Astrocyte (in vitro differentiated cells and primary cell): ENCODE results near the gene NOS1. TPM values are rescaled to one million over a fixed set of nuclear protein-coding genes. Genes with fewer than 3 reads are reported as not detected.
"Not testable (repeated sequence)": the region's sequence is repeated elsewhere in the genome, so short reads cannot be mapped to it uniquely, and the experiment has no call there.

Experiments
- DNase-seq: peaks from one replicate; pipeline ENCODE4 v3.0.0-alpha.2; 2010; ENCODE audit warnings: low read depth
- FAIRE-seq: peaks from 2 replicates; lab custom pipeline; 2011; peaks lifted over from hg19 to GRCh38; lab: Jason Lieb, UNC
- H2AFZ ChIP-seq: 2 replicates; pipeline ENCODE4 v1.6.0; 2012; ENCODE audit warnings: low read depth, low read length, inconsistent platforms
- H3K27ac ChIP-seq: 2 replicates; pipeline ENCODE4 v1.5.1; 2011; ENCODE audit warnings: low read depth, low read length, inconsistent platforms
- H3K27me3 ChIP-seq: 2 replicates; pipeline ENCODE4 v1.6.0; 2011; ENCODE audit warnings: low read length, inconsistent platforms; ENCODE audit not compliant: insufficient read depth
- H3K36me3 ChIP-seq: 2 replicates; pipeline ENCODE4 v1.5.1; 2011; ENCODE audit warnings: low read length, inconsistent platforms; ENCODE audit not compliant: insufficient read depth
- H3K4me1 ChIP-seq: 2 replicates; pipeline ENCODE4 v1.5.1; 2011; ENCODE audit warnings: low read length, inconsistent platforms; ENCODE audit not compliant: insufficient read depth
- H3K4me2 ChIP-seq: 2 replicates; pipeline ENCODE4 v1.6.0; 2012; ENCODE audit warnings: low read length, inconsistent platforms
- H3K4me3 ChIP-seq: 2 replicates; pipeline ENCODE4 v1.5.1; 2011; ENCODE audit warnings: low read depth, mild to moderate bottlenecking, low read length, inconsistent platforms; ENCODE audit not compliant: insufficient read depth
- H3K79me2 ChIP-seq: 2 replicates; pipeline ENCODE4 v1.6.0; 2012; ENCODE audit warnings: mild to moderate bottlenecking, low read length, inconsistent platforms; ENCODE audit not compliant: insufficient read depth
- H3K9ac ChIP-seq: 2 replicates; pipeline ENCODE4 v1.6.0; 2012; ENCODE audit warnings: mild to moderate bottlenecking, low read length, inconsistent platforms
- H3K9me3 ChIP-seq: 2 replicates; pipeline ENCODE4 v1.5.1; 2012; ENCODE audit warnings: low read depth, mild to moderate bottlenecking, low read length, inconsistent platforms; ENCODE audit not compliant: insufficient read depth
- H4K20me1 ChIP-seq: 2 replicates; pipeline ENCODE4 v1.6.0; 2012; ENCODE audit warnings: low read length, inconsistent platforms; ENCODE audit not compliant: insufficient read depth
- H3K27ac Mint-ChIP-seq: one replicate; pipeline ENCODE4 v1.8.0; 2021; ENCODE audit warnings: mild to moderate bottlenecking, mixed read lengths; ENCODE audit not compliant: unreplicated experiment
- H3K27me3 Mint-ChIP-seq: one replicate; pipeline ENCODE4 v1.8.0; 2021; ENCODE audit warnings: low read depth, mixed read lengths; ENCODE audit not compliant: unreplicated experiment
- H3K36me3 Mint-ChIP-seq: one replicate; pipeline ENCODE4 v1.8.0; 2021; ENCODE audit warnings: low read depth, mixed read lengths; ENCODE audit not compliant: unreplicated experiment
- H3K4me1 Mint-ChIP-seq: one replicate; pipeline ENCODE4 v1.8.0; 2021; ENCODE audit warnings: low read depth, mixed read lengths; ENCODE audit not compliant: unreplicated experiment
- H3K4me3 Mint-ChIP-seq: one replicate; pipeline ENCODE4 v1.8.0; 2021; ENCODE audit warnings: mild to moderate bottlenecking, moderate library complexity, mixed read lengths; ENCODE audit not compliant: unreplicated experiment
- H3K9me3 Mint-ChIP-seq: one replicate; pipeline ENCODE4 v1.8.0; 2021; ENCODE audit warnings: mild to moderate bottlenecking, mixed read lengths; ENCODE audit not compliant: unreplicated experiment
- EZH2 ChIP-seq: IDR thresholded peaks from 2 replicates; pipeline ENCODE4 v1.6.1; 2012; ENCODE audit warnings: mild to moderate bottlenecking, low read length, inconsistent platforms; ENCODE audit not compliant: insufficient read depth
- total RNA-seq: library from RNA; stranded (reverse); gene quantifications from 2 replicates; pipeline ENCODE4 v1.2.1, GENCODE V29; 2021
- TF ChIP-seq, protein P1 (sequence below): IDR thresholded peaks from 2 replicates; pipeline ENCODE4 v1.5.1; 2011; ENCODE audit warnings: low read depth, mild to moderate bottlenecking, inconsistent platforms, low read length, moderate library complexity; ENCODE audit not compliant: insufficient read depth

The NOS1 gene
- total RNA-seq, 1 donor from 2014 or later: 0.05 TPM

DNA sequence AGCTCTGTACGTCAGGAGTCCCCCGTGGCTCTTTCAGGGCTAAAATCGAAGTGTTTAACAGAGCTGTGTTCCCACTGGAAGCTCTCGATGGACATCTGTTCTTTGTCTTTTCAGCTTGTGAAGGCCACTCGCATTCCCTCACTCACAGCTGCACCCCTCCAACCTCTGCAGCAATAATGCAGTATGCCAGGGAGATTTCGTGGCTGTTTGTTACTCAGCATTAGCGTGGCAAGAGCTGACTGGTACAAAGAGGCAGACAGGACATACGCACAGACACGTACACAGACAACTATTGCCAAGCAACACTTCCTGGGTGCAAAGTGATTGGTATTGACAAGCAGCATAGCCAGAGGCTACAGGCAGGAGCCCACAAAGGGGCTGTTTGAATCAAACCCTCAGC, 159.4 kb downstream of the NOS1 start:
- Mint-ChIP-seq H3K4me3 (no peak overlapping the region), H3K27me3 (peaks cover 11% of the 10 kb centered on the region), H3K27ac (no peak overlapping the region), H3K4me1 (no peaks in the 10 kb centered on the region), H3K9me3 (no peaks in the 10 kb centered on the region), H3K36me3 (no peaks in the 10 kb centered on the region)
- Histone ChIP-seq H3K4me3 (no peak overlapping the region), H3K27me3 (no peaks in the 10 kb centered on the region), H4K20me1 (no peaks in the 10 kb centered on the region), H3K4me2 (no peak overlapping the region), H3K36me3 (no peaks in the 10 kb centered on the region), H3K9me3 (no peaks in the 10 kb centered on the region), H3K79me2 (no peaks in the 10 kb centered on the region), H3K9ac (no peak overlapping the region), H3K4me1 (no peaks in the 10 kb centered on the region), H3K27ac (no peak overlapping the region), H2AFZ (no peak overlapping the region)
- FAIRE-seq (no peak), DNase-seq (no peak)
- no peak for TF ChIP-seq EZH2
- TF ChIP-seq, protein P1, sequence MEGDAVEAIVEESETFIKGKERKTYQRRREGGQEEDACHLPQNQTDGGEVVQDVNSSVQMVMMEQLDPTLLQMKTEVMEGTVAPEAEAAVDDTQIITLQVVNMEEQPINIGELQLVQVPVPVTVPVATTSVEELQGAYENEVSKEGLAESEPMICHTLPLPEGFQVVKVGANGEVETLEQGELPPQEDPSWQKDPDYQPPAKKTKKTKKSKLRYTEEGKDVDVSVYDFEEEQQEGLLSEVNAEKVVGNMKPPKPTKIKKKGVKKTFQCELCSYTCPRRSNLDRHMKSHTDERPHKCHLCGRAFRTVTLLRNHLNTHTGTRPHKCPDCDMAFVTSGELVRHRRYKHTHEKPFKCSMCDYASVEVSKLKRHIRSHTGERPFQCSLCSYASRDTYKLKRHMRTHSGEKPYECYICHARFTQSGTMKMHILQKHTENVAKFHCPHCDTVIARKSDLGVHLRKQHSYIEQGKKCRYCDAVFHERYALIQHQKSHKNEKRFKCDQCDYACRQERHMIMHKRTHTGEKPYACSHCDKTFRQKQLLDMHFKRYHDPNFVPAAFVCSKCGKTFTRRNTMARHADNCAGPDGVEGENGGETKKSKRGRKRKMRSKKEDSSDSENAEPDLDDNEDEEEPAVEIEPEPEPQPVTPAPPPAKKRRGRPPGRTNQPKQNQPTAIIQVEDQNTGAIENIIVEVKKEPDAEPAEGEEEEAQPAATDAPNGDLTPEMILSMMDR: no peak

DNA sequence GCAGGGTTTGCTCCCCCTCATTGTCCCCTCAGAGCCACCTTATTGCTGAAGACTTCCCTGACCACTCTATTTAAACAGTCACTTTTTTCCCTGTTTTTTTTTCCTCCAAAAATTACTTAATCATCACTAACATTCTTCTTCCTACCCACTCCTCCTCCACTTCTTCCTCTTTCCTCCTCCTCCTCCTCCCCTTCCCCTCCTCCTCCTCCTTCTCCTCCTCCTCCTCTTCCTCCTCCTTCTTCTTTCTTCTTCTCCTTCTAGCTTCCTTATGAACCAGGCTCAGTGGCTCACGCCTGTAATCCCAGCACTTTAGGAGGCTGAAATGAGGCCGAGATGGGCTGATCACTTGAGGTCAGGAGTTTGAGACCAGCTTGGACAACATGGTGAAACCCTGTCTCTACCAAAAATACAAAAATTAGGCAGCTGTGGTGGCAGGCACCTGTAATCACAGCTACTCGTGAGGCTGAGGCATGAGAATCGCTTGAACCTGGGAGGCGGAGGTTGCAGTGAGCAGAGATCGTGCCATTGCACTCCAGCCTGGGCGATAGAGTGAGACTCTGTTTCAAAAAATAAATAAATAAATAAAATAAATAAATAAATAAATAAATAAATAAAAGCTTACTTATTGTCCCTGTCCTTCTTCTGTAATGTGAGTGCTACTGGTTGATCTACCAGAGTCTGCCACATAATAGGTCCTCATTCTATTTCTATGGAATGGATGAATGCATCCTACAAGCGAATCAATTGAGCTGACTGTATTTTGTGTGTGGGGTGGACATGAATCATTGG, 161.3 kb downstream of the NOS1 start:
- not testable (repeated sequence) for H3K9me3 ChIP-seq, H3K9me3 Mint-ChIP-seq, H3K27me3 ChIP-seq, H3K4me1 ChIP-seq, H2AFZ ChIP-seq, DNase-seq, H3K9ac ChIP-seq, H3K27ac Mint-ChIP-seq, H3K4me3 ChIP-seq, H3K4me2 ChIP-seq, H3K36me3 ChIP-seq, H3K36me3 Mint-ChIP-seq, H3K4me3 Mint-ChIP-seq, H3K4me1 Mint-ChIP-seq, FAIRE-seq, H3K27ac ChIP-seq, H3K27me3 Mint-ChIP-seq, H4K20me1 ChIP-seq, H3K79me2 ChIP-seq

DNA sequence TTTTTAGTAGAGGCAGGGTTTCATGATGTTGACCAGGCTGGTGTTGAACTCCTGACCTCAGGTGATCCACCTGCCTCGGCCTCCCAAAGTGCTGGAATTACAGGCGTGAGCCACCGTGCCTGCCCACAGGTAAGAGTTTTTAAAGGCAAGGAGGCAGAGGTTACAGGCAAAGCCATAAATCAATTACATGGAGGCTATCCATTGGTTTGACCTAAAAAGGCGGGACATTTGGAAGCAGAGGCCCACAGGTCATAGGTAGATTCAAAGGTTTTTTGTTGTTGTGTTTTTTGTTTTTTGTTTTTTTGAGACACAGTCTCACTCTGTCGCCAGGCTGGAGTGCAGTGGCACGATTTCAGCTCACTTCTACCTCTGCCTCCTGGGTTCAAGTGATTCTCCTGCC, 165.1 kb downstream of the NOS1 start:
- not testable (repeated sequence) for H3K4me2 ChIP-seq, H3K79me2 ChIP-seq, H4K20me1 ChIP-seq, H3K36me3 ChIP-seq, H3K27ac ChIP-seq, H3K9me3 ChIP-seq, H3K9ac ChIP-seq, H3K27me3 Mint-ChIP-seq, H3K4me3 ChIP-seq, H3K4me1 ChIP-seq, DNase-seq, H3K9me3 Mint-ChIP-seq, H3K4me3 Mint-ChIP-seq, H2AFZ ChIP-seq, H3K36me3 Mint-ChIP-seq, FAIRE-seq, H3K4me1 Mint-ChIP-seq, H3K27me3 ChIP-seq, H3K27ac Mint-ChIP-seq

DNA sequence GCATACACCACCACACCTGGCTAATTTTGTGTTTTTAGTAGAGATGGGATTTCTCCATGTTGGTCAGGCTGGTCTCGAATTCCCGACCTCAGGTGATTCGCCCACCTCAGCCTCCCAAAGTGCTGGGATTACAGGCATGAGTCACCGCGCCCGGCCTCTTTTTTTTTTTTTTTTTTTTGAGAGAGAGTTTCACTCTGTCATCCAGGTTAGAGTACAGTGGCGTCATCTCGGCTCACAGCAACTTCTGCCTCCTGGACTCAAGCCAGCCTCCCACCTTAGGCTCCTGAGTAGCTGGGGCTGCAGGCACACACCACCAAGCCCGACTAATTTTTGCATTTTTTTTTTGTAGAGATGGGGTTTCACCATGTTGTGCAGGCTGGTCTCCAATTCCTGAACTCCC, 166.4 kb downstream of the NOS1 start:
- not testable (repeated sequence) for H3K9me3 ChIP-seq, H3K4me3 Mint-ChIP-seq, H3K4me2 ChIP-seq, H3K4me1 Mint-ChIP-seq, H3K9me3 Mint-ChIP-seq, H3K4me3 ChIP-seq, H3K27me3 Mint-ChIP-seq, H3K27me3 ChIP-seq, H3K27ac ChIP-seq, H4K20me1 ChIP-seq, H3K79me2 ChIP-seq, H3K27ac Mint-ChIP-seq, DNase-seq, H3K9ac ChIP-seq, H3K4me1 ChIP-seq, FAIRE-seq, H3K36me3 ChIP-seq, H3K36me3 Mint-ChIP-seq, H2AFZ ChIP-seq
